ENCODE data around the gene MUC20.
"Not testable (repeated sequence)": the region's sequence is repeated elsewhere in the genome, so short reads cannot be mapped to it uniquely, and the experiment has no call there.

Gene MUC20

GRCh38 chr3:195770081-195770840 is 49.5 kb downstream of the MUC20 start:
- DNase-seq (ENCODE audit: low read depth in 2 of 2), result no peak

- not testable (repeated sequence) for DNase-seq (ENCODE audit: low read depth in 2 of 2)
Measured at GRCh38 chr3:195770841-195771645, 50.3 kb downstream of the MUC20 start.

GRCh38 chr3:195771646-195772300 is 51.0 kb downstream of the MUC20 start:
- DNase-seq (ENCODE audit: low read depth in 2 of 2), result no peak

GRCh38 chr3:195773956-195774537 is 53.3 kb downstream of the MUC20 start:
- no peak for DNase-seq (ENCODE audit: low read depth in 2 of 2)

GRCh38 chr3:195774917-195775316 is 54.1 kb downstream of the MUC20 start:
- no peak for DNase-seq (ENCODE audit: low read depth in 2 of 2)

- no peak for DNase-seq (ENCODE audit: low read depth in 2 of 2)
Measured at GRCh38 chr3:195777975-195778374, 57.2 kb downstream of the MUC20 start.

- DNase-seq (ENCODE audit: low read depth in 2 of 2), result not testable (repeated sequence)
Measured at GRCh38 chr3:195781236-195781635, 60.5 kb downstream of the MUC20 start.

All from fibroblast of skin of left quadriceps (primary cell).